AG20443 (cell line): ENCODE measurements around the gene NANS.
"Not testable (repeated sequence)": the region's sequence is repeated elsewhere in the genome, so short reads cannot be mapped to it uniquely, and the experiment has no call there.

Experiments
- DNase-seq: peaks from one replicate; pipeline ENCODE4 v3.0.0; 2012; ENCODE audit warnings: low spot score, mixed read lengths

Gene NANS

DNA sequence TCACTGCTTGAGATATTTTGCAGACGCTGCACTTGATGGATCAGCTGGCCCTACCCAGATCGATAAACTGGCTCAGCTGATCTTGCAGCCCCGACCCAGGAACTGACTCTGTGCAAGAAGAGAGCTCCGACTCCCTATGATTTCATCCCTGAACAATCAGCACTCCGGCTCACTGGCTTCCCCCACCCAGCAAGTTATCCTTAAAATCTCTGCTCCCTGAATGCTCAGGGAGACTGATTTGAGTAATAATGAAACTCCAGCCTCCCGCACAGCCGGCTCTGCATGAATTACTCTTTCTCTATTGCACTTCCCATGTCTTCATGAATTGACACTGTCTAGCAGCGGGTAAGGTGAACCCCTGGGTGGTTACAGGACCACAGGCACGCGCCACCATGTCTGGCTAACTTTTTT, 16.9 kb upstream of the NANS start:
- DNase-seq = no peak

DNA sequence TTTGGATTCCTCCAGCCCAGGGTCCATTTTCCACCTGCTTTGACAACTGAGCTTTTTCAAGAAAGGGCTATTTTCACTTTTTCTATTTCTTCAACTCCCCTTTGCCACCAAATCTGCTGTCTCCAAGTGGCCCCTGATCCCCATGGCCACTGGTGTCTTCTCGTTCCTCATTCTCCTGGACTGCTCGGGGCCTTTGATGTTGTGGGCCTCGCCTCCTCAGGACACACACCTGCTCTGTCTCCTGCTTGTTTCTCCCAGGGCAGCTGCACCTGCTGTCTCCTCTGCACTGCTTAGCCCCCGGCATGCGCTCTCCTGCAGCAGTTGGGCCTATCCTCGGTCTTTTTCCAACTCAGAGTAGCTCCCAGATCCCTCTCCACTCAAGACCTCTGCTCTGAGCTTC, 16.3 kb upstream of the NANS start:
- no peak for DNase-seq

DNA sequence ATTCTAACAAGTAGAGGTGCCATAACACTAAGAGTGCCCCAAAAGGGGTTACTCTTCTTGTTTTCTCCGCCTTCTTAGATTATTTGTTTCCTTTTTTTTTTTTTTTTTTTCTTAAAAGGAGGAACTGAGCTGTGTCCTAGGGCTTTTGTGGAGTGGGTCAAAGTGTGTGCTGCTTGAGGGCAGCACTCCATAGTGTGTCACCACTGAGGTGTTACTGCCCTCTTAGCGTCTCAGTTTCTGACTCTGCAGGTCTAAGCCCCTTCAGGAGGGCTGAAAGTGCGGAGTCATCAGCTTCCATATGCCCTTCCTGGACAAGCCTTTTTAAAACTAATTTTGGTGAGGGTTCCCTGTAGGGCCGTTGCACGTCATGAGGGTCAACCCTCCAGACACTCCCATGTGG, 12.6 kb upstream of the NANS start:
- DNase-seq = no peak

DNA sequence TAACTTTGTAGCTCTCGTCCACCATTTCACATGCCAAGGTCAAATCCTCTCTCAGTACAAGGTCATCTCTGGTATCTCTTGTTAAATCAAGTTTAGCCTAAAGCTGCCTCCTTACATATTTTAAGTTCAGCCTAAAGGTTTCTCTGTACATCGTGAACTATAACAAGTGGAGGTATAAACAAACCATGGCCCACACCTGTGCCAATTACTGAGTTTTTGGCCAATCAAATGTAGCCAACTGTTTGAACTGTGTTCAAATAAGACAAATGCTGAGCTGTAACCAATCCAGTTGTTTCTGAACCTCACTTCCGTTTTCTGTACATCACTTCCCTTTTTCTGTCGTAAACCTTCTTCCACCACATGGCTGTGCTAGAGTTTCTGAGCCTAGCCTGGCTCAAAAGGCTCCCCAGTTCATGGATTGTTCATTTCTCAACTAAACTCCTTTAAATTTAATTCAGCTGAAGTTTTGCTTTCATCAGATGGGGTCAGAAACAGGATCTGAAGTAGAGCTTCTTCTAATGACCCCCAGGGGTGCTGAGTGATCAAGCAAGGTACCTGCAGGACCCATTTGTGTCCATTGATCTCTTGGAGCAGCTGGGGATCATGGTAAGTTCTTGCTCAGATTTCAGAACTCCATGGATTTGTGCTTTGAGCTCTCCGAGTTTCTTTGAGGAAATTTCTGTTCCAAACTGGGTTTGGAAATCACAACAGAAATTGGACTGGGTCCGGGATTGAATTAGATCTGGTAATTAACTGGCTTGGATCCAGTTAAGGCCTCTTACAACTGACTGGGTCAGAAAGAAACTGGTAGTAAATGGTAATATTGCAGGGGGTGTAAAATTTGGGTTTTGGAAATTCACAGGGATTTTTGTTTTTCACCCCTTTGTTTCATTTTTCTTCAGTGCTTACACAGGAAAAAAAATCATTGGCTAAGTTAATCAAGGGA, 11.0 kb upstream of the NANS start:
- no peak for DNase-seq

DNA sequence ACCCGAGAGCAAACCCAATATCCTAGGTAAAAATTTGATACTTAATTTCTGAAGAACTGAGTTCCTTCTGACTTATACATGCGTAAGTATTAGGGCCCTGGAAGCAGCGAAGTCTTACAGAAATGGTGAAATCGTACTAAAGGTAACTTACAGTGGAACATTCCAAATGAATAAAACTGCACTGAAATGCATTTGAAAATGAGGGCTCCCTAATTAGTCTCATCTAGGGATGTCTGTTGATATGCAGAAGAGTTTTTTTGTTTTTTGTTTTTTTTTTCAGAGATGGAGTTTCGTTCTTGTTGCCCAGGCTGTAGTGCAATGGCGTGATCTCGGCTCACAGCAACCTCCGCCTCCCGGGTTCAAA, 10.4 kb upstream of the NANS start:
- no peak for DNase-seq

DNA sequence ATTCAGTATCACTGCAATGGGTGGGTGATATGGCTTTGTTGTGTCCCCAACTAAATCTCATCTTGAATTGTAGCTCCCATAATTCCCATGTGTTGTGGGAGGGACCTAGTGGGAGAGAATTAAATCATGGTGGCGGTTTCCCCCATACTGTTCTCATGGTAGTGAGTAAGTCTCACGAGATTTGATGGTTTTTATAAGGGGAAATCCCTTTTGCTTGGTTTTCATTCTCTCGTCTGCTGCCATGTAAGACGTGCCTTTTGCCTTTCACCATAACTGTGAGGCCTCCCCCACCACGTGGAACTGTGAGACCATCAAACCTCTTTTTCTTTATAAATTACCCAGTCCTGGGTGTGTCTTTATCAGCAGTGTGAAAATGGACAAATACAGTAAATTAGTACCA, 9.5 kb upstream of the NANS start:
- DNase-seq = no peak

DNA sequence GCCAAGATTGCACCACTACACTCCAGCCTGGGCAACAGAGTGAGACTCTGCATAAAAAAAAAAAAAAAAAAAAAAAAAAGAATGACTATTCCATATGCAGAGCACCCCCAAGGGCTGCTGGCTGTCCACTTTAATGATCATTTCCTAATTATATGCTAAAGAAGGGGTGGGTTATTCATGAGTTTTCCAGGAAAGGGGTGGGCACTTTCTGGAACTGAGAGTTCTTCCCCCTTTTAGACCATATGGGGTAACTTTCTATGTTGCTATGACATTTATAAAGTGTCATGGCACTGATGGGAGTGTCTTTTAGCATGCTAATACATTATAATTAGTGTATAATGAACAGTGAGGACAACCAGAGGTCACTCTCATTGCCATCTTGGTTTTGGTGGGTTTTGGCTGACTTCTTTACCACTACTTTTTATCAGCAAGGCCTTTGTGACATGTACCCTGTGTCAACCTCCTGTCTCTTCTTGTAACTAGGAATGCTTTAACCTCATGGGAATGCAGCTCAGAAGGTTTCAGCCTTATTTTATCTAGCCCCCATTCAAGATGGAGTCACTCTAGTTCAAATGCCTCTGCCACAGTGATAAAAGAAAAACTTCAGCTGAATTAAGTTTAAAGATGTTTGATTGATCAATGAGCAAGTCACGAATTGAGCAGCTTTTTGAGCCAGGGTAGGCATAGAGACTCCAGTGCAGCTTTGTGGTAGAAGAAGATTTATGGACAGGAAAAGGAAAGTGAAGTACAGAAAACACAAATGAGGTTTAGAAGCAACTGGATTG, 7.1 kb upstream of the NANS start:
- no peak for DNase-seq

DNA sequence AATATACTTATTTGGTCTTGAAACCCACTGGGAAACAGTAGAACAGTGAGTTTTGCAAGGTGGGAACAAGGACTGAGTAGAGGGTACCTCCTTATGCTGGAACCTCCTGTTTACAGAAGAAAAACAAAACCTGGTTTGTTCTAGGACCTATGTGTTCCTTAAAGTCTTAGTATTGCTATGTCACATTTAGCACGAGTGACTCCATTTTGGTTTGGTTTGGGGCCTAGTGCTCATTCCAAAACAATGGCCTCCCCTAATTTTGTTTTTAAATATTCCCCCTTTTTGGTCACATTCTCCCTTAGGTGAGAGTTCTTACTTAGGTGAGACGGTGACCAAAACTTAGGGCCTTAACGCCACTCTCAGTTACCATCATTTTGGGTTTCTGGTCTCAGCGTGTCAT, 6.2 kb upstream of the NANS start:
- no peak for DNase-seq

DNA sequence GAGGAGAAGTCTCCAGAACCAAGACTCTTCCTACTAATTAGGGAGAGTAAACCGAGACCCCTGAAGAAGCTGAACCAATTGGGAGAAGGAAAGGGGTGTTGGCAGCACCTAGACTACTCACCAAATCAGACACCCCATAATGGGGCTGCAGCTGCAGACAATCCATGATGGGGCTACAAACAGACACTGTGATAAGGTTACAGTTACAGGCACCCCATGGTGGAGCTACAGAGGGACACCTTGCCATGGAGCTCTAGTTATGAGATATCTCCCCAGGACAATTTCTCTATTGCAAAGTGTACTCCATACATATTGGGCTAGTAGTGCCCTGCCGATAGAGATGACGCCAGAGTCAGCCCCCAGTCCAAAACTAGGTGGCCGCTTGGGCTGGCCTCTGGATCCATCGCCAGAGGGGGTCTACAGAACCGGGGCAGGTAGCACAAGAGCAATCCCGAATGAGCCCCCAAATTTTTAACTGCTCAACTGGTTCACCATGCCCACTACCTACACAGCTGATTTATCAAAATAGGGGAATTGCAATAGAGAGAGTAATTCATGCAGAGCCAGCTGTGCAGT, 2.1 kb upstream of the NANS start:
- no peak for DNase-seq

DNA sequence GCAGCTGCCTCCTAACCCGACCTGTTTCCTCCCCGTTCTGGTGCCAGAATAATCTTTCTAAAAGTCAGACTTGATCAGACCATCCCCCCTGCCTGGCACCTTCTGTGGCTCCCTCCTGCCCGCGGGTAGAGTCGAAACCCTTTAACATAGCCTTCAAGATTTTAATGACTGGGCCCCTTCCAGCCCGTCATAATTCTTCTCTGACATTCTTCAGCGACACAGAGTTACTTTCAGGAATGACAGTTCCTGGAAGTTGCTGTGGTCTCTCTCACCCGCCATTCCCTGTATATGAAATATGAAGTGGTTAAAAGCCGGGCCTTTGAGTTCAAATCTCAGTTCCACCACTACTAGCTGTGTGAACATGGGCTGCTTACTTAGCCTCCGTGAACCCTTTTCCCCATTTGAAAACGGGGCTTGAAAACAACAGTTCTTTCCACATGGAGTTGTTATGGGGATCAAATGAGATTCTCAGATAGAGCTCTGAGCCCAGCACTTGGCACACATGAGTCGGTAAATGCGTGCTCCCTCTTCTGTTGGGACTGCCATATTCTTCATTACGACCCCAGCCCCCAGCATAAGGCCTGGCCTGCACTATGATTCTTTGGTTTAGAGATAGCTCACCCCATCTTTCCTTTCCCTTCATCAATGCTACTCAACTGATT, 737 bp downstream of the NANS start:
- DNase-seq = no peak

DNA sequence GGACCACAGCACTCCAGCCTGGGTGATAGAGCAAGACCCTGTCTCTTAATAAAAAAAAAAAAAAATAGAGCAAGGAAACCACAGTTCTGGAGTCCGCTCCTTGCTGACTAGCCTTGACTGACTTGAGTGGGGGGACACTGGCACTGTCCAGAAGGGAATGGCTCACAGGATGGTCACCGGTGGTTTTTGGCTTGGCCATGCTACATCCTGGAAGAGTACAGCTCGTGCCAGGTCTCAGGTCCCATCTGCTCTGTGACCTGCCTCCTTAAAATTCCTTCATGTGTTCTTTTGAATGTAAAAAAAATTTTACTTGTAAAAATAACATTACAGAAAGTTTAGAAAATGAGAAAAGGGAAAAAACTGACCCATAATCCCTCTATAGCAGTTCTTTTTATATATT, 5.6 kb downstream of the NANS start:
- no peak for DNase-seq

DNA sequence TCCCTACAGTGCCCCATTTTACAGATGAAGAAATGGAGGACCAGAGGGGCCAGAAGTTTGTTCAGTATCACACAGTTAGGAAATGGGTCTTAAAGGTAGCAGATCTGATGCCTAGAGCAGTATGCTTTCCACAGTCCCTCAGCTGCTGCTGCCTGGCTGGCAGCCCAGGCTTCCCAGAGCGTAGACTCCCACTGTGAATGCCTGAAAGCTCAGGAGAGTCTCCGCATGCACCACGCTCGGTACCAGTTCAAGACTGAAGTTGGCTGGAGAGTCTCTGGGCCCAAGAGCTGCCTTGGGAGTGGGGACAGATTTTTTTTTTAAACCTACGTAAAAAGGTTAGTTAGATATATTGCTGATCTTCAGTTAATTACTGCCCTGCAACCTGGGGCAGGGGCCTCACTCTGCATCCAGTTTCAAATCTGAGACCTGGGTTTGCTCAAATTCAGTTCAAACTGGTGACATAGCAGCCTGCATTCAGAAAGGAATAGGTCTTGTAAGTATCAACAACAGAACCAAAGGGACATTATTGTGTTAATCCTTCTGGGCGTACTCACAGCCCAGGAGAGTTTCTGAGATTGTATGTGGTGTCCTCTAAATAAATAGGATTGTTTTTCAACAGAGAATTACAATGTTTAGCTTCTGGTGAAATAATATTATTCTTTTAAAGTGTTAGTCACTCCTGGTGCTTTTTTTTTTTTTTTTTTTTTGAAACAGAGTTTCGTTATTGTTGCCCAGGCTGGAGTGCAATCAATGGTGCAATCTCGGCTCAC, 8.3 kb downstream of the NANS start:
- DNase-seq = no peak

DNA sequence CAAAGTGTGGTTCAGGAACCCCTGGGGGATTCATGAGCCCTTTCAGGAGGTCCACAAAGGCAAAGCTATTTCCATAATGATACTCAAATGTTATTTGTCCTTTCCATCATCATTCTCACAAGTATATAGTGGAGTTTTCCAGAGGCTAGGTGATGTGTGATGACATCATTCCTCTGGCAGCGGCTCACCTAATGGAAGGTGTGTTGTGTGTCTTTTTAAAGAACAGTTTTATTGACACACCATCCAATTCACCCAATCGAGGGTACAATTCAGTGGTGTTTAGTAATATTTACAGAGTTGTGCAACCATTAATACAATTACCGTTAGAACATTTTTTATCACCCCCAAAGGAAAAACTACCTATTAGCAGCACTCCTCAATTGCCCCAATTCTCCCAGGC, 9.7 kb downstream of the NANS start:
- no peak for DNase-seq

DNA sequence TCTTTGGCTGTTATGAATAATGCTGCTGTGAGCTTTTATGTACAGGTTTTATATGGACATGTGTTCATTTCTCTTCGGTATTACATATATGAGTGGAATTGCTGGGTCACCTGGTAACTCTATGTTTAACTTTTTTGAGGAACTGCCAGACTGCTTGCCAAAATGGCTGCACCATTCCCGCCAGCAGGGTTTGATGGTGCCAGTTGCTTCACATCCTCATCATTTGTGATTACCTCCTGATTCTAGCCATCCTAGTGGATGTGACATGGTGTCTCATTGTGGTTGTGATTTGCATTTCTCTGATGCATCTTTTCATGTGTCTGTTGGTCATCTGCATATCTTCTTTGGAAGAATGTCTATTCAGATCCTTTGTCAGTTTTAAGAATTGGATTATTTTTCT, 10.7 kb downstream of the NANS start:
- DNase-seq = no peak

DNA sequence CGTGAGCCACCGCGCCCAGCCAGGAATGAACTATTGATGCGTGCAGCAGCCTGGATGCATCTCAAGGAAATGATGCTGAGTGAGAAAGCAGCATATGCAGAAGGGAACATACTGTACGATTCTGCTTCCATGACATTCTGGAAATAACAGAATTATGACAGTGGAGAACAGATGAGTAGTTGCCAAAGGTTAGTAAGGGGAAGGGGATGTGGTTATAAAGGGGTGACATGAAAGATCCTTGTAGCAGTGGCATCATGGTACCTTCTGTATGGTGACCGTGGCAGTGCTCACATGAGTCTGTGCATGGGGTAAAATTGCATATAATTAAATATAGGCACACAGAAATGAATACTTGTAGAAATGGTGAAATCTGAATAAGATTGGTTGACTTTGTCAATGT, 13.0 kb downstream of the NANS start:
- no peak for DNase-seq

DNA sequence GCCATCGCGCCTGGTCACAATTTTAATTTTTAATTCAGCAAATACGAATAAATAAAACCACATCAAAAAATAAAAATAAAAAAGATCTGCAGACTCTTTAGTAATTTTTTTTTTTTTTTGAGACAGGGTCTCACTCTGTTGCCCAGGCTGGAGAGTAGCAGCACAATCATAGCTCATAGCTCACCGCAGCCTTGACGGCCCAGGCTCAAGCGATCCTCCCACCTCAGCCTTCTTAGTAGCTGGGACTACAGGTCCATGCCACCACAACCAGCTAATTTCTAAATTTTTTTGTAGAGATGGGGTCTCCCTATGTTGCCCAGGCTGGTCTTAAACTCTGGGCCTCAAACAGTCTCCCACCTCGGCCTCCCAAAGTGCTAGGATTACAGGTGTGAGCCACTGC, 14.2 kb downstream of the NANS start:
- no peak for DNase-seq

DNA sequence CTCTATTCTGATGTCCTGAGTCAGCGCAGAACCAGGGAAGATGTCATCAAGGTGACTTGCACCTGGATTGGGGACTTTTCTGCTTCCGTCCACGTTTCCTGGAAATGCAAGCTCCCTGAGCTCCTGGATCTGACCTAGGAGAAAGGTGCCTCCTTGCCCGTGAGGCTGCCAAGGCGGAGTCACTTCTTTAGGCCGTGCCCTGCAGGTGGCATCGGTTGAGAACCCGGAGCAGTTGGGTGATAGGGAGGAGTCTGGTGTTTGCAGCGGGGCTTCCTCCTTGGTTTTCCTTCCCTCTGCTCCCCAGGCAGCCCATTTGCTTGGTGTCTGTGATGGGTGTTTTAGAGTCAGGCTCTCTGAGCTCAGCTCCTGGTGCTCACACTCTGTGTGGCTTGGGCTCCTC, 15.2 kb downstream of the NANS start:
- DNase-seq = no peak

DNA sequence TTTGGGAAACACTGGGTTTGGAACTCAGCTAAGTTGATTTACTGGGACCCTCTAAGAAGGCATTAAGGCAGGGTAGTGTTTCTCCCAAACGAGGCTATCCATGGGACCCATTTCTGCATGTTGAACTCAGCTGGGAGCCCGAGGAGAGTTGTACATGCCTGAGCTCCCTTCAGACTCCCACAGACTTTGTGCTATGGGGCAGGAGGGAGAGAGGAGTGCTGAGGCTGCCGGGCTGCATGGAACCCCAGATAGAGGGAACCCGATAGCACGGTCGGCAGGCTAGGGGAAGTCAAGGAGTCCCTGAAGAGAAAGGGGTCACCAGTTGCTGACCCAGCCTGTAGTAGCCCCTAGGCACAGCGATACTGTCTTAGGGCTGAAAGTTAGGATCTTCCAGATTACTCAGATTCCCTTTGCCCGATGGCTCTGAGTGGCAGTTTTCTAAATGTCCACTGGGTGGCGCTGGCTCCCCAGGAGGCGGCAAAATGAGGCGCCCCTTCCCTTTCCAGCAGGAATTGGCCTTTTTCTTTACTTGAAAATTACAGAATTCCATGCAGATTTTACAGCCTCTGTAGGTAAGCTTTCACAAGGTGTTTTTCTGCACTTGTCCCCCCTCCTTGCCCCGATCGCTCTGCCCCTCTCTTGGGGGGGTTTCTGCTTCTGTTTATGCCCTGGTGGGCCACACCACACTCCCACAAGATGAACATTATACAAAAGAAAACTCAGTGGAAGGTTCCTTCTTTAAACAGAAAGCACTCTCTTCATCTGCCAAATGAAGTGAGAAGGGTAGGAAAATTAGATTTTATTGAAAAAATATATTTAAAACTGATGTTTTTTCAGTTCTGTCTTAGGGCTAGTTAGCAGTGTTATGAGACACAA, 17.8 kb downstream of the NANS start:
- DNase-seq = peak; percentile 82

DNA sequence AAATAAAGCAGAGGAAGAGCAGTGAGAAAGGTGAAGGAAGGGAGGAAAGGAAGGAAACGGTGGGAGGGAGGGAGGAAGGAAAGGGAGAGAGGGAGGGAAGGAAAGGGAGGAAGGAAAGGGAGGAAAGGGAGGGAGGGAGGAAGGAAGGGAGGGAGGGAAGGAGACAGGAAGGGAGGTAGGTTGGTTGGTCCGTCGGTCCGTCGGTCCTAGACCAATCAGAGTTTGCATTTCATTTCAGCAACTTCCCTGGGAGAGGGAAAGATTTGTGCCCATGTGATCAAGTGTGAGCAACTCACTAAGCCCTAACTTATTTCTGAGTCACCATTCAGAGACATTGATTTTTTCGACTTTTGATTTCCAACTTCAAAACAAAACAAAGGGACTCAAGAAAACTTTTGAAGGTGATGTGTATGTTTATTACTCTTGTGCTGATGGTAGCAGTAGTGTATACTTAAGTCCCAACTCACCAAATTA, 18.8 kb downstream of the NANS start:
- DNase-seq = peak; percentile 85

DNA sequence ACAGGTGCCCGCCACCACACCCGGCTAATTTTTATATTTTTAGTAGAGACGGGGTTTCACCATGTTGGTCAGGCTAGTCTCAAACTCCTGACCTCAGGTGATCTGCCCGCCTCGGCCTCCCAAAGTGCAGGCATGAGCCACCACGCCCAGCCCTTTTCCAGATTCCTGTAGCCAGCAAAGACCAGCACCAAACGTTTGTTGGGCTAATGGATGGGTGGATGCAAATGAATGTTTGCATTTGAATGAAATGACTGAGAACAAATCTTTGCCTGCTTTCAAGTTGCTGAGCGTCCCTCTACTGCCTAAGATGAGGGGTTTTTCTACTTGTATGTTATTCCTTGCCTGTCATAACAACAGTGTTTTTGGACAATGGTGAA, 20.0 kb downstream of the NANS start:
- DNase-seq = not testable (repeated sequence)

DNA sequence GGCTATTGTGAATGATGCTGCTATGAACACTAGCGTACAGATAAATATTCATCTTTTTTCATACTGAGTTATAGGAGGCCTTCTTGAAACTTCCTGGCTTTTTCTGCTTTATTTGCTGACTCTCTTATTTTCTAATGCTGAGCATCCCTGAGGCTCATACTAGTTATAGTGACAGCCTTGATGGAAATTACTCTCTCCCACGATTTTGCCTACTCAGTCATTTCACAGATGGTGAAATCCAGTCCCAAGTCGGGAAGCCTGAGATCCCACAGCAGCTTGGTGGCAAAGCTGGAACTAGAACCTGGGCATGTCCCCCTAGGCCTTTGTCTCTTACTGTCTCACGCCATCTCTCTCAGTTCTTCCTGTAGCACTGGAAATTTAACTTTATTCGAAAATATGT, 22.4 kb downstream of the NANS start:
- DNase-seq = no peak
